ENCODE results near the gene POMT2.

Gene POMT2

GRCh38 chr14:77264466-77265186, 56.1 kb downstream of the POMT2 start:
- Mint-ChIP-seq H3K27me3 (peaks cover 28% of the 10 kb centered on the region), H3K27ac (no peak overlapping the region), H3K4me3 (no peak overlapping the region), H3K9me3 (peaks cover 8% of the 10 kb centered on the region), H3K4me1 (ENCODE audit: low read depth) (no peaks in the 10 kb centered on the region), H3K36me3 (ENCODE audit: low read depth) (no peaks in the 10 kb centered on the region)
- intact Hi-C loops (cut with micrococcal nuclease), result no loop called here

DNA sequence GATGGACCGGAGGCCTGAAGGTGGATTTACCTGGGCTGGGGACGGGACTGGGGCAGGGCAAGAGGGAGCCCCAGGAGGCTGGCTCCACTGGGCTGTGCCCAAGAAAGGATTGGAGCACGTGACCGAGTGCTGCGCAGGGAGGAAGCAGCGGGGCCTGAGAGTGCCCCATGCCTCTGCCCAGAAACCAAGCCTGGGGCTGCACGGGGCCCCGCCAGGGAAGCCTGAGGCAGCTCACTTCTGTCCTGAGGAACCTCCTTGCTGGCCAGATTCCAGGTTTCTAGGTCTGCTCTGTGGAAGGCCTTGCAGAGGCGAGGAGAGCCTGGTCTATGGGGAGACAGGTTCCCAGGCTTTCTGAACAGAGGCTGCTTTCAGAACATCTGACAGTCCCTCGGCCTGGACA, 60.1 kb downstream of the POMT2 start:
- H3K27me3 Mint-ChIP-seq, result peaks cover 11% of the 10 kb centered on the region
- intact Hi-C loops (cut with micrococcal nuclease), result no loop called here
- H3K9me3 Mint-ChIP-seq, result no peaks in the 10 kb centered on the region
- H3K27ac Mint-ChIP-seq, result no peak overlapping the region
- H3K4me1 Mint-ChIP-seq (ENCODE audit: low read depth), result no peaks in the 10 kb centered on the region
- H3K4me3 Mint-ChIP-seq, result no peak overlapping the region
- H3K36me3 Mint-ChIP-seq (ENCODE audit: low read depth), result no peaks in the 10 kb centered on the region

DNA sequence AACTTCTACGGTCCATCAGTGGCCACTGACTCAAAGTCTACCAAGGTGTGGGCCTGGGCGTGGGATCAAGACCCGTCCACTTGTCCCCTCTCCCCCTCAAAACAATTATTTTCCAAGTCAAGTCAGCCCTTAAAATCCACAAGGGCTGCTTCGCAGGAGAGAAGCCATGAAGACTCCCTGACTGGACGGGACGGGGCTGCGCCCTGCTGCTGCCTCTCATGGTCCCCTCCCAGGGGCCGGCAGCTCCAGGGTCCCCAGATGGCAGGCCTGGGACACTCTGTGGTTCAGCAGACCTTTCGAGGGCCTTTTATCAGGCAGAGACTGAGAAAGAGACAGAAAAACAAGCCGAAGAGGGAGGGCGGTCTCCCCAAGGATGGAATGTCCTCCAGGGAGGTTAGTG, 60.5 kb downstream of the POMT2 start:
- Mint-ChIP-seq H3K4me1 (ENCODE audit: low read depth) (no peaks in the 10 kb centered on the region), H3K36me3 (ENCODE audit: low read depth) (no peaks in the 10 kb centered on the region), H3K27me3 (peaks cover 11% of the 10 kb centered on the region), H3K27ac (no peak overlapping the region), H3K9me3 (no peaks in the 10 kb centered on the region), H3K4me3 (no peak overlapping the region)
- intact Hi-C loops (cut with micrococcal nuclease), result no loop called here

- H3K36me3 Mint-ChIP-seq (ENCODE audit: low read depth), result no peaks in the 10 kb centered on the region
- intact Hi-C loops (cut with micrococcal nuclease), result no loop called here
- no peaks in the 10 kb centered on the region for H3K4me1 Mint-ChIP-seq (ENCODE audit: low read depth)
- peaks cover 11% of the 10 kb centered on the region for H3K27me3 Mint-ChIP-seq
- H3K4me3 Mint-ChIP-seq, result no peak overlapping the region
- no peaks in the 10 kb centered on the region for H3K9me3 Mint-ChIP-seq
- H3K27ac Mint-ChIP-seq, result no peak overlapping the region
Measured at GRCh38 chr14:77259025-77259715, 61.5 kb downstream of the POMT2 start.

GRCh38 chr14:77258566-77258965, 62.1 kb downstream of the POMT2 start:
- Mint-ChIP-seq H3K27me3 (peaks cover 8% of the 10 kb centered on the region), H3K27ac (no peak overlapping the region), H3K36me3 (ENCODE audit: low read depth) (no peaks in the 10 kb centered on the region), H3K9me3 (no peaks in the 10 kb centered on the region), H3K4me1 (ENCODE audit: low read depth) (no peaks in the 10 kb centered on the region), H3K4me3 (no peak overlapping the region)
- intact Hi-C loops (cut with micrococcal nuclease), result no loop called here

- Mint-ChIP-seq H3K4me1 (ENCODE audit: low read depth) (no peaks in the 10 kb centered on the region), H3K36me3 (ENCODE audit: low read depth) (no peaks in the 10 kb centered on the region), H3K27me3 (peaks cover 5% of the 10 kb centered on the region), H3K9me3 (no peaks in the 10 kb centered on the region), H3K4me3 (no peak overlapping the region), H3K27ac (no peak overlapping the region)
- intact Hi-C loops (cut with micrococcal nuclease), result no loop called here
Measured at GRCh38 chr14:77257700-77258099, 63.0 kb downstream of the POMT2 start.

DNA sequence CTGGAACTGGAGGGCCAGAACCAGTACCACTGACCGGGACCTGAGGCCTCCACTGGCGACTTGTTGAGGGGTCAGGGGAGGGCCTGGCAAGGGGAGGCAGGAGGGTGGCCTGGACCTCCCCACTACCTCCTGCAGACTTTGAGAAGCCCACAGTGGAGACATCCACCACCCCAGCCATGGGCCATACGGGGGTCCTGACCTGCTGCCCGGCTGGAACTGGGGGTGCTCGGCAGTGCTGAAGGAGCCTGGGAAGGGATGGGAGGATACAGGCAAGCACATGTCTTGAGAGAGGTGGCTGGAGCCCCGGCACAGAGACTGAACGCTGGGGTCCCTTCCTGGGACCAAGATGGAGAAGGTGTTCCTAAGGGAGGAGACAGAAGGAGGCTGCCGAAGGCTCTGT, 64.0 kb downstream of the POMT2 start:
- intact Hi-C loops (cut with micrococcal nuclease), result no loop called here
- no peaks in the 10 kb centered on the region for H3K4me1 Mint-ChIP-seq (ENCODE audit: low read depth)
- no peaks in the 10 kb centered on the region for H3K36me3 Mint-ChIP-seq (ENCODE audit: low read depth)
- no peaks in the 10 kb centered on the region for H3K27me3 Mint-ChIP-seq
- H3K9me3 Mint-ChIP-seq, result no peaks in the 10 kb centered on the region
- H3K27ac Mint-ChIP-seq, result no peak overlapping the region
- H3K4me3 Mint-ChIP-seq, result no peak overlapping the region

- H3K9me3 Mint-ChIP-seq, result no peaks in the 10 kb centered on the region
- no peaks in the 10 kb centered on the region for H3K27me3 Mint-ChIP-seq
- no peak overlapping the region for H3K27ac Mint-ChIP-seq
- intact Hi-C loops (cut with micrococcal nuclease), result no loop called here
- no peaks in the 10 kb centered on the region for H3K36me3 Mint-ChIP-seq (ENCODE audit: low read depth)
- H3K4me3 Mint-ChIP-seq, result no peak overlapping the region
- no peaks in the 10 kb centered on the region for H3K4me1 Mint-ChIP-seq (ENCODE audit: low read depth)
Measured at GRCh38 chr14:77253333-77254190, 67.1 kb downstream of the POMT2 start.

GRCh38 chr14:77251870-77252269, 68.8 kb downstream of the POMT2 start:
- no peaks in the 10 kb centered on the region for H3K4me1 Mint-ChIP-seq (ENCODE audit: low read depth)
- no peak overlapping the region for H3K27ac Mint-ChIP-seq
- no peaks in the 10 kb centered on the region for H3K36me3 Mint-ChIP-seq (ENCODE audit: low read depth)
- intact Hi-C loops (cut with micrococcal nuclease), result no loop called here
- no peaks in the 10 kb centered on the region for H3K9me3 Mint-ChIP-seq
- H3K27me3 Mint-ChIP-seq, result no peaks in the 10 kb centered on the region
- no peak overlapping the region for H3K4me3 Mint-ChIP-seq

GRCh38 chr14:77250927-77251326, 69.8 kb downstream of the POMT2 start:
- Mint-ChIP-seq H3K27ac (no peak overlapping the region), H3K36me3 (ENCODE audit: low read depth) (no peaks in the 10 kb centered on the region), H3K9me3 (no peaks in the 10 kb centered on the region), H3K4me1 (ENCODE audit: low read depth) (no peaks in the 10 kb centered on the region), H3K4me3 (no peak overlapping the region), H3K27me3 (no peaks in the 10 kb centered on the region)
- intact Hi-C loops (cut with micrococcal nuclease), result no loop called here

- intact Hi-C loops (cut with micrococcal nuclease), result no loop called here
- Mint-ChIP-seq H3K4me1 (ENCODE audit: low read depth) (no peaks in the 10 kb centered on the region), H3K36me3 (ENCODE audit: low read depth) (no peaks in the 10 kb centered on the region), H3K4me3 (no peak overlapping the region), H3K9me3 (no peaks in the 10 kb centered on the region), H3K27ac (no peak overlapping the region), H3K27me3 (no peaks in the 10 kb centered on the region)
Measured at GRCh38 chr14:77249286-77249685, 71.4 kb downstream of the POMT2 start.

GRCh38 chr14:77248666-77249065, 72.0 kb downstream of the POMT2 start:
- H3K9me3 Mint-ChIP-seq, result no peaks in the 10 kb centered on the region
- H3K36me3 Mint-ChIP-seq (ENCODE audit: low read depth), result no peaks in the 10 kb centered on the region
- no peak overlapping the region for H3K4me3 Mint-ChIP-seq
- H3K27me3 Mint-ChIP-seq, result no peaks in the 10 kb centered on the region
- H3K4me1 Mint-ChIP-seq (ENCODE audit: low read depth), result no peaks in the 10 kb centered on the region
- H3K27ac Mint-ChIP-seq, result no peak overlapping the region
- intact Hi-C loops (cut with micrococcal nuclease), result no loop called here

DNA sequence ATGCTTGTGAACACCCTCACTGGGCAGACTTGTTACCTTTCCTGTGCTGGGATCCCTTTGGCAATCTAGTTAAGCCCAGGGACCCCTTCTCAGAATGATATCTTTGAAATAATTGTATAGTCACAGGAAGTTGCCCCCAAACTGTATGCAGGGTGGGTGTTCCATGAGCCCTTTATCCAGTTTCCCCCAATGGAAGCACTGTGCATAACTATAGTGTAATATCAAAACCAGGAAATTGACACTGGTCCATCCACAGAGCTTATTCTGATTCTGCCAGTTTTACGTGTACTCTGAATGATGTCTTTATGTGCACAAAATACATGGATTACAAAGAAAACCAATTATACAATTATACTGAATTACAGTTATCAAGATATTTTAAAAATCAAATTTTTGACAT, 73.9 kb downstream of the POMT2 start:
- intact Hi-C loops (cut with micrococcal nuclease), result no loop called here
- Mint-ChIP-seq H3K27ac (no peak overlapping the region), H3K27me3 (peaks cover 4% of the 10 kb centered on the region), H3K4me3 (no peak overlapping the region), H3K36me3 (ENCODE audit: low read depth) (no peaks in the 10 kb centered on the region), H3K4me1 (ENCODE audit: low read depth) (no peaks in the 10 kb centered on the region), H3K9me3 (no peaks in the 10 kb centered on the region)

DNA sequence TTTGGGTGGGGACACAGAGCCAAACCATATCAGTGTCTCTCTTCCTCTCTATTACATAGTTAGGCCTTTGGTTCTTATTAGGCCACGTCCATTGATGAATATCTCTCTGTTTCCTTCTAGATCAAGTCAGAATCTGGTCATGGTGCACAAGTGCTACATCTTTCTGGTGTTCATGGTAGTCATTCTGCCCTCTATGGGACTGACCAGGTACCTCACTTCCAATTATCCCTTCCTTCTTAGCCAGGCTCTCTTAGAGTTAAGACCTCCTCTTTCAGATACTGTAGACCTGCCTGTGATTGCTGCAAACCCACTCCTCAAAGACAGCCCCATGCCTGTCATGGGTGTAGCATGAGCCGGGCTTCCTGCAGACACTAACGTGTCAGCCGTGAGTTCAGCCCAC, 74.9 kb downstream of the POMT2 start:
- Mint-ChIP-seq H3K4me1 (ENCODE audit: low read depth) (no peaks in the 10 kb centered on the region), H3K9me3 (no peaks in the 10 kb centered on the region), H3K27ac (no peak overlapping the region), H3K36me3 (ENCODE audit: low read depth) (no peaks in the 10 kb centered on the region), H3K27me3 (peaks cover 4% of the 10 kb centered on the region), H3K4me3 (no peak overlapping the region)
- intact Hi-C loops (cut with micrococcal nuclease), result no loop called here
